T-helper 2 cell treated with Interferon-gamma antibody and Interleukin-4, amounts not matched to agents 5 μg/mL and 100 μg/mL, for 36 hours (primary cell): ENCODE results near the gene GSTP1.
"Not testable (repeated sequence)": the region's sequence is repeated elsewhere in the genome, so short reads cannot be mapped to it uniquely, and the experiment has no call there.

Experiments used
- DNase-seq: peaks from one replicate; pipeline ENCODE4 v3.0.0; 2021; ENCODE audit warnings: low spot score
- H3K27ac Mint-ChIP-seq: one replicate; pipeline ENCODE4 v1.8.0; 2021; ENCODE audit warnings: mild to moderate bottlenecking, mixed read lengths
- H3K27me3 Mint-ChIP-seq: one replicate; pipeline ENCODE4 v1.8.0; 2021; ENCODE audit warnings: low read depth, mixed read lengths
- H3K36me3 Mint-ChIP-seq: one replicate; pipeline ENCODE4 v1.8.0; 2021; ENCODE audit warnings: low read depth, mixed read lengths
- H3K4me1 Mint-ChIP-seq: one replicate; pipeline ENCODE4 v1.8.0; 2021; ENCODE audit warnings: low read depth, mixed read lengths
- H3K4me3 Mint-ChIP-seq: one replicate; pipeline ENCODE4 v1.8.0; 2022; ENCODE audit warnings: mild to moderate bottlenecking, moderate library complexity, mixed read lengths
- H3K9me3 Mint-ChIP-seq: one replicate; pipeline ENCODE4 v1.8.0; 2021; ENCODE audit warnings: mixed read lengths

The GSTP1 gene

GRCh38 chr11:67596753-67597300 lies 13.2 kb downstream of the GSTP1 start:
- H3K4me3 Mint-ChIP-seq, result no peak overlapping the region
- H3K36me3 Mint-ChIP-seq, result no peaks in the 10 kb centered on the region
- peaks cover 4% of the 10 kb centered on the region for H3K9me3 Mint-ChIP-seq
- no peak overlapping the region for H3K27ac Mint-ChIP-seq
- DNase-seq, result no peak
- peaks cover 12% of the 10 kb centered on the region for H3K4me1 Mint-ChIP-seq
- peaks cover 36% of the 10 kb centered on the region for H3K27me3 Mint-ChIP-seq

- H3K27ac Mint-ChIP-seq, DNase-seq, H3K36me3 Mint-ChIP-seq, H3K9me3 Mint-ChIP-seq, H3K4me3 Mint-ChIP-seq: not testable (repeated sequence)
- Mint-ChIP-seq H3K27me3 (peaks cover 36% of the 10 kb centered on the region), H3K4me1 (peaks cover 12% of the 10 kb centered on the region)
Measured at GRCh38 chr11:67597458-67597857, 13.8 kb downstream of the GSTP1 start.

- not testable (repeated sequence) for H3K27ac Mint-ChIP-seq, DNase-seq, H3K9me3 Mint-ChIP-seq, H3K4me3 Mint-ChIP-seq, H3K36me3 Mint-ChIP-seq
- peaks cover 39% of the 10 kb centered on the region for H3K27me3 Mint-ChIP-seq
- peaks cover 12% of the 10 kb centered on the region for H3K4me1 Mint-ChIP-seq
Measured at GRCh38 chr11:67597963-67598362, 14.4 kb downstream of the GSTP1 start.

- no peak overlapping the region for H3K27ac Mint-ChIP-seq
- H3K4me3 Mint-ChIP-seq, result no peak overlapping the region
- H3K36me3 Mint-ChIP-seq, result no peaks in the 10 kb centered on the region
- peaks cover 4% of the 10 kb centered on the region for H3K9me3 Mint-ChIP-seq
- H3K4me1 Mint-ChIP-seq, result peaks cover 12% of the 10 kb centered on the region
- no peak for DNase-seq
- H3K27me3 Mint-ChIP-seq, result peaks cover 35% of the 10 kb centered on the region
Measured at GRCh38 chr11:67599149-67599548, 15.5 kb downstream of the GSTP1 start.

- Mint-ChIP-seq H3K9me3 (peaks cover 4% of the 10 kb centered on the region), H3K4me1 (peaks cover 12% of the 10 kb centered on the region), H3K4me3 (no peak overlapping the region), H3K27me3 (peaks cover 35% of the 10 kb centered on the region), H3K36me3 (no peaks in the 10 kb centered on the region), H3K27ac (no peak overlapping the region)
- no peak for DNase-seq
Measured at GRCh38 chr11:67600324-67601029, 16.9 kb downstream of the GSTP1 start.

- H3K27ac Mint-ChIP-seq, result no peak overlapping the region
- H3K4me1 Mint-ChIP-seq, result peaks cover 16% of the 10 kb centered on the region
- no peak for DNase-seq
- no peaks in the 10 kb centered on the region for H3K36me3 Mint-ChIP-seq
- H3K4me3 Mint-ChIP-seq, result no peak overlapping the region
- H3K9me3 Mint-ChIP-seq, result peaks cover 4% of the 10 kb centered on the region
- peaks cover 35% of the 10 kb centered on the region for H3K27me3 Mint-ChIP-seq
Measured at GRCh38 chr11:67601098-67601497, 17.5 kb downstream of the GSTP1 start.

GRCh38 chr11:67604119-67604518 lies 20.5 kb downstream of the GSTP1 start:
- not testable (repeated sequence) for H3K27ac Mint-ChIP-seq, DNase-seq, H3K36me3 Mint-ChIP-seq, H3K9me3 Mint-ChIP-seq
- H3K27me3 Mint-ChIP-seq, result peaks cover 26% of the 10 kb centered on the region
- H3K4me1 Mint-ChIP-seq, result peaks cover 23% of the 10 kb centered on the region
- peak overlapping the region; percentile 26 for H3K4me3 Mint-ChIP-seq

GRCh38 chr11:67604815-67605214 lies 21.2 kb downstream of the GSTP1 start:
- no peaks in the 10 kb centered on the region for H3K9me3 Mint-ChIP-seq
- H3K4me1 Mint-ChIP-seq, result peaks cover 20% of the 10 kb centered on the region
- peaks cover 19% of the 10 kb centered on the region for H3K27me3 Mint-ChIP-seq
- peaks cover 13% of the 10 kb centered on the region for H3K36me3 Mint-ChIP-seq
- peak overlapping the region; percentile 26 for H3K4me3 Mint-ChIP-seq
- no peak for DNase-seq
- no peak overlapping the region for H3K27ac Mint-ChIP-seq

- Mint-ChIP-seq H3K4me1 (peaks cover 17% of the 10 kb centered on the region), H3K27me3 (peaks cover 13% of the 10 kb centered on the region), H3K27ac (peak overlapping the region; percentile 66), H3K4me3 (peak overlapping the region; percentile 78), H3K36me3 (peaks cover 17% of the 10 kb centered on the region), H3K9me3 (no peaks in the 10 kb centered on the region)
- no peak for DNase-seq
Measured at GRCh38 chr11:67605231-67606011, 21.8 kb downstream of the GSTP1 start.

- H3K4me1 Mint-ChIP-seq, result peaks cover 11% of the 10 kb centered on the region
- peak overlapping the region; percentile 96 for H3K27ac Mint-ChIP-seq
- H3K4me3 Mint-ChIP-seq, result peak overlapping the region; percentile 90
- H3K36me3 Mint-ChIP-seq, result peaks cover 19% of the 10 kb centered on the region
- H3K27me3 Mint-ChIP-seq, result peaks cover 6% of the 10 kb centered on the region
- no peak for DNase-seq
- no peaks in the 10 kb centered on the region for H3K9me3 Mint-ChIP-seq
Measured at GRCh38 chr11:67606093-67606491, 22.5 kb downstream of the GSTP1 start.

GRCh38 chr11:67606492-67607295 lies 23.1 kb downstream of the GSTP1 start, which contains the start of gene NDUFV1:
TSS of gene NDUFV1 (plus strand) at chr11:67606936. CDS start at chr11:67607005, 69 bp downstream.
- peaks cover 22% of the 10 kb centered on the region for H3K36me3 Mint-ChIP-seq
- peaks cover 4% of the 10 kb centered on the region for H3K27me3 Mint-ChIP-seq
- H3K4me3 Mint-ChIP-seq, result peak within 1 kb of the TSS; percentile 90
- peak; percentile 96 for DNase-seq
- H3K9me3 Mint-ChIP-seq, result no peaks in the 10 kb centered on the region
- H3K4me1 Mint-ChIP-seq, result peaks cover 11% of the 10 kb centered on the region
- H3K27ac Mint-ChIP-seq, result peak within 1 kb of the TSS; percentile 96

- Mint-ChIP-seq H3K36me3 (peaks cover 27% of the 10 kb centered on the region), H3K4me1 (peaks cover 12% of the 10 kb centered on the region), H3K27ac (peak overlapping the region; percentile 96), H3K9me3 (no peaks in the 10 kb centered on the region), H3K4me3 (peak overlapping the region; percentile 90), H3K27me3 (peaks cover 4% of the 10 kb centered on the region)
- DNase-seq, result no peak
Measured at GRCh38 chr11:67607507-67607906, 23.9 kb downstream of the GSTP1 start.

GRCh38 chr11:67608486-67608885 lies 24.9 kb downstream of the GSTP1 start:
- peak overlapping the region; percentile 90 for H3K4me3 Mint-ChIP-seq
- peaks cover 33% of the 10 kb centered on the region for H3K36me3 Mint-ChIP-seq
- DNase-seq, result no peak
- H3K9me3 Mint-ChIP-seq, result no peaks in the 10 kb centered on the region
- H3K27me3 Mint-ChIP-seq, result no peaks in the 10 kb centered on the region
- peak overlapping the region; percentile 55 for H3K27ac Mint-ChIP-seq
- peaks cover 17% of the 10 kb centered on the region for H3K4me1 Mint-ChIP-seq
